HFFc6 (cell line): ENCODE data around the gene SLIT1. TPM values are rescaled to one million over a fixed set of nuclear protein-coding genes. Genes with fewer than 3 reads are reported as not detected.
A peak's percentile ranks its signal among the peaks of the same experiment; 100 is the strongest.

Source experiments
- DNase-seq: peaks from one replicate; pipeline ENCODE4 v3.0.0-alpha.2; 2018
- H3K27ac Mint-ChIP-seq: 2 replicates; pipeline ENCODE4 v1.8.0; 2020; ENCODE audit warnings: mild to moderate bottlenecking, mixed read lengths
- H3K27me3 Mint-ChIP-seq: 2 replicates; pipeline ENCODE4 v1.8.0; 2021; ENCODE audit warnings: mild to moderate bottlenecking, moderate library complexity, mixed read lengths; ENCODE audit not compliant: insufficient read depth
- H3K36me3 Mint-ChIP-seq: 2 replicates; pipeline ENCODE4 v1.8.0; 2021; ENCODE audit warnings: low read depth, mixed read lengths
- H3K4me1 Mint-ChIP-seq: 2 replicates; pipeline ENCODE4 v1.8.0; 2020; ENCODE audit warnings: low read depth, mixed read lengths
- H3K4me3 Mint-ChIP-seq: 2 replicates; pipeline ENCODE4 v1.8.0; 2020; ENCODE audit warnings: mild to moderate bottlenecking, moderate library complexity, mixed read lengths
- H3K9me3 Mint-ChIP-seq: 2 replicates; pipeline ENCODE4 v1.8.0; 2020; ENCODE audit warnings: mild to moderate bottlenecking, mixed read lengths
- total RNA-seq, 6 experiments: library from RNA; stranded (reverse); fragmentation: NEBNext Ultra II Directional; extraction: Animal tissue kit (Norgen Biotek cat#: 25700); gene quantifications; 2 replicates in 1 of 6; 3 replicates in 5 of 6; pipeline ENCODE4 v1.2.3, GENCODE V29; 2021
- TF ChIP-seq, protein P1 (sequence below): fragments of 200-600 bp; sonication (generic); IDR thresholded peaks from 2 replicates; pipeline ENCODE4 v1.5.0; 2021; ENCODE audit warnings: antibody characterized with exemption, mild to moderate bottlenecking

The SLIT1 gene
- total RNA-seq, 6 experiments from 2014 or later: 0.05 TPM; not detected in 5

DNA sequence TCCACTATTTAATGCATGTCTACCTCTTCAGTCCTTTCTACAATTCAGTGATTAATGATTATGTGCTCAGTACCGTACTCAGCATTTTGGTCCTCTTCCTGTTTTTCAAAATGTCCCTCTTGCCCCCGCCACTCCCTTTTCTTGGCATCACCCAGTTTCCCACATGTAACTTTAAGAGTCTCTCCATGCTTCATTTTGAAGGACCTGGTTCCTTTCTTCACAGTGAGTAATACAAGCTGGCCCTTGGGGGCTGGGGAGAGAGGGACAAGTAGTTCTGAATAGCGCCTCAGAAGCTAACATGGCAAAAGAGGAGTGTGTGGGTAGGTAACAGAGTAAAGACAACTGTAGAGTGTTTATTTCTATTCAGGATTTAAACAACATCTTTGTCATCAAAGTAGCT is 34.6 kb upstream of the SLIT1 start:
- Mint-ChIP-seq H3K4me3 (no peak overlapping the region), H3K27me3 (no peaks in the 10 kb centered on the region; the same call in 1 of the 2 replicates), H3K4me1 (peaks cover 37% of the 10 kb centered on the region), H3K9me3 (no peaks in the 10 kb centered on the region), H3K36me3 (peaks cover 5% of the 10 kb centered on the region; the same call in 1 of the 2 replicates), H3K27ac (no peak overlapping the region)
- DNase-seq: no peak
- TF ChIP-seq, protein P1, sequence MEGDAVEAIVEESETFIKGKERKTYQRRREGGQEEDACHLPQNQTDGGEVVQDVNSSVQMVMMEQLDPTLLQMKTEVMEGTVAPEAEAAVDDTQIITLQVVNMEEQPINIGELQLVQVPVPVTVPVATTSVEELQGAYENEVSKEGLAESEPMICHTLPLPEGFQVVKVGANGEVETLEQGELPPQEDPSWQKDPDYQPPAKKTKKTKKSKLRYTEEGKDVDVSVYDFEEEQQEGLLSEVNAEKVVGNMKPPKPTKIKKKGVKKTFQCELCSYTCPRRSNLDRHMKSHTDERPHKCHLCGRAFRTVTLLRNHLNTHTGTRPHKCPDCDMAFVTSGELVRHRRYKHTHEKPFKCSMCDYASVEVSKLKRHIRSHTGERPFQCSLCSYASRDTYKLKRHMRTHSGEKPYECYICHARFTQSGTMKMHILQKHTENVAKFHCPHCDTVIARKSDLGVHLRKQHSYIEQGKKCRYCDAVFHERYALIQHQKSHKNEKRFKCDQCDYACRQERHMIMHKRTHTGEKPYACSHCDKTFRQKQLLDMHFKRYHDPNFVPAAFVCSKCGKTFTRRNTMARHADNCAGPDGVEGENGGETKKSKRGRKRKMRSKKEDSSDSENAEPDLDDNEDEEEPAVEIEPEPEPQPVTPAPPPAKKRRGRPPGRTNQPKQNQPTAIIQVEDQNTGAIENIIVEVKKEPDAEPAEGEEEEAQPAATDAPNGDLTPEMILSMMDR: no peak

DNA sequence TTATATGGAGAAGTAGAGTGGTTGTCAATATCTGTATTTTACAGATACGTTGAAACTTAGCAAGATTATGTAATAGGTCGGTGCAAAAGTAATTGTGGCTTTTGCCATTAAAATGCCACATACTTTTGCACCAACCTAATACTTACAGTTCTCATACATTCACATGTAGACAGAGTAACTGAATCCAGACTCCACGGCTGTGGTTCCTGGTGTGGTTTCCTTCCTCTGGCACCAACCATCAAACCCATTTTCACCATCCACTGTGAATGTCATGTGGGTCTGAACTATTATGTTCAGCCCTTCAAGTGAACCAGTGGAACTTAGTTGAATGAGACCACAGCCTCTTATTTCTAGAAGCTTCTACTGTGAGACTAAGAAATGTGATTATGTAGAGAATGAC is 31.5 kb upstream of the SLIT1 start:
- Mint-ChIP-seq H3K27me3 (no peaks in the 10 kb centered on the region), H3K4me3 (no peak overlapping the region), H3K36me3 (peaks cover 5% of the 10 kb centered on the region; the same call in 1 of the 2 replicates), H3K27ac (peak overlapping the region; percentile 95), H3K9me3 (no peaks in the 10 kb centered on the region), H3K4me1 (peaks cover 28% of the 10 kb centered on the region)
- TF ChIP-seq, protein P1: no peak
- DNase-seq: no peak

DNA sequence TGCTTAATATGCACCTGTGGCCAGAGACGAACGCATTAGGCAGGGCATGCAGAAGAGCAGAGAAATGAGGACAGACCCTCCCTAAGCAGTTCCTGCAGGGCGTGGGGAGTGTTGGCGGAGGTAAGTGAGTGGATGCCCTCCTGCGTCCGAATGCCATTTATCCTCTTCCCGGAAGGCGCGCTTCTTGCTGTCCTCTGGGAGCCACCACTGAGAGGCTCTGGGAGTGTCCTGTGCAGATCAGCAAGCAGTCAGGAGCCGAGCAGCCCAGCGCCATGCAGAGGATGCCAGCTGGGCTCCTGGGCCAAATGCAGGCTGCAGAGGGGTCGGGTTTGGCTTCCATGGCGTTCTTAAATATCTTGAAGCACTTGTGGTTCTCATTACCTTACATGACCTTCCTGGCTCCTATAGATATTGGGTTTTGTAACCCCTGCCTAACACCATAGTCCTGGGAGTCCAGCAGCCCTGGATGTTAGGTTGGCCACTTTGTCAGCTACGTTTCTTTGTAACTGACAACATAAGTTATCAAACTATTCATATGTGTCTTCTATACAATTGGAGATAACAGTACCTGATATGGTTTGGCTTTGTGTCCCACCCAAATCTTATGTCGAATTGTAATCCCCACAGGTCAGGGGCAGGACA is 30.0 kb upstream of the SLIT1 start:
- DNase-seq: no peak
- H3K27ac Mint-ChIP-seq: no peak overlapping the region
- no peak overlapping the region for H3K4me3 Mint-ChIP-seq
- H3K9me3 Mint-ChIP-seq: no peaks in the 10 kb centered on the region
- TF ChIP-seq, protein P1: no peak
- H3K27me3 Mint-ChIP-seq: peaks cover 2% of the 10 kb centered on the region
- peaks cover 5% of the 10 kb centered on the region; the same call in 1 of the 2 replicates for H3K36me3 Mint-ChIP-seq
- H3K4me1 Mint-ChIP-seq: peaks cover 28% of the 10 kb centered on the region

DNA sequence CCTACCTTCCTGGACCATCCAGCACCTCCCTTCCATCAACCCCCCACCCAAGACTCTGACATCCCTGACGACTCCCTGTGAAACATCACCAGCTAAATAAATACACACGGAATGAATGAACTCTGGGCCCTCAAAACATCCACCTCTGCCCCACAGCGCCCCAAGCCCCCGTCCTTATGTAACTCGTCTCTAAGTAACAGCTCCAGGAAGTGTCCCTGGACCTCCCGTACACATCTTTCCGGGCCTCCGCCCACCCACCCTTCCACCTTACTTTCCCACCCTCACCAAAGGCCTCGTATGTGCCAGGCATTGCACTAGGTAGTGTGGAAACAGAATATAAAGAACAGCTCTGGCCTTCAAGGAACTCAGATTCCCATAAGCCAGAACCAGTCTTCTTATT is 27.7 kb upstream of the SLIT1 start:
- H3K9me3 Mint-ChIP-seq: no peaks in the 10 kb centered on the region
- H3K4me1 Mint-ChIP-seq: peaks cover 17% of the 10 kb centered on the region
- H3K27me3 Mint-ChIP-seq: peaks cover 3% of the 10 kb centered on the region
- TF ChIP-seq, protein P1: no peak
- H3K36me3 Mint-ChIP-seq: no peaks in the 10 kb centered on the region
- DNase-seq: no peak
- H3K27ac Mint-ChIP-seq: no peak overlapping the region
- H3K4me3 Mint-ChIP-seq: no peak overlapping the region

DNA sequence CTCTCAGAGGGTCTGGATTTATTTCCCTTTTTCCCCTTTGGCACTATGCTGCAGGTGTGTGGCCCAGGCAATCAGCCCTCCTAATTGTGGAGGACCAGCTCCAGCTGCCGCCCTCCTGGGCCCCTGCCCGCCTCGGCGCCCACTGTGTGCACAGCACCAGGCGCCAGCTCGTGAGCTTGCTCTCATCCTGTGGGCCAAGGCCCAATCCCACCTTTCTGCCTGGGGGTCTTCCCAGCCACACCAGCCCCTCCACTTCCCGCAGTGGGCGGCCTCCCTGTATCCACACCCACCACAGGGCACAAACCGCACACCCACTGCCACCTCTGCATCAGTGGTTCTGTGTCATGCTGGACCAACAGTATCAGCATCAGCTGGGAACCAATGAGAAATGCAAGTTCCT is 25.5 kb upstream of the SLIT1 start:
- Mint-ChIP-seq H3K36me3 (no peaks in the 10 kb centered on the region), H3K9me3 (no peaks in the 10 kb centered on the region), H3K27me3 (peaks cover 9% of the 10 kb centered on the region), H3K4me3 (no peak overlapping the region), H3K27ac (no peak overlapping the region), H3K4me1 (no peaks in the 10 kb centered on the region)
- no peak for DNase-seq
- TF ChIP-seq, protein P1: no peak
